Prostate gland (tissue), 2 donors: ENCODE results near the gene TESPA1.

ENCODE experiments used
- CTCF ChIP-seq, 4 experiments: fragments of 200-600 bp in 2 of 4; fragments of 450-650 bp in 2 of 4; sonication (generic) in 2 of 4; IDR thresholded peaks; 1 replicate in 3 of 4; 2 replicates in 1 of 4; pipeline ENCODE4 v1.5.1; 2016 to 2019; ENCODE audit warnings: antibody characterized with exemption in 4 of 4, mild to moderate bottlenecking in 2 of 4, moderate library complexity in 2 of 4
- POLR2AphosphoS5 ChIP-seq: sonication (generic); formaldehyde crosslinking; IDR thresholded peaks from one replicate; pipeline ENCODE4 v1.6.1; 2017; ENCODE audit warnings: antibody characterized with exemption

- TF ChIP-seq CTCF (IDR thresholded peaks at IDR 0.05) = no peak
- no peak for TF ChIP-seq POLR2AphosphoS5
Observed at GRCh38 chr12:54937376-54937775, 47.2 kb downstream of the TESPA1 start.
